OCI-LY1 (cell line): Measurements from ENCODE around the gene CXXC5.

Source experiments
- H2AFZ ChIP-seq: fragments of 200-600 bp; sonication (generic), shearing (Covaris generic); 2 replicates; pipeline ENCODE4 v1.6.0; 2014; ENCODE audit warnings: antibody characterized with exemption, mild to moderate bottlenecking, low read length
- H3F3A ChIP-seq: fragments of 200-600 bp; sonication (generic), shearing (Covaris generic); 2 replicates; pipeline ENCODE4 v1.6.0; 2014; ENCODE audit warnings: mild to moderate bottlenecking, antibody characterized with exemption, low read length, moderate library complexity; ENCODE audit not compliant: insufficient read depth
- H3K27ac ChIP-seq: fragments of 200-600 bp; sonication (generic); 2 replicates; pipeline ENCODE4 v1.5.1; 2014; ENCODE audit warnings: low read length, mixed run types, mild to moderate bottlenecking, low read depth; ENCODE audit not compliant: poor library complexity, severe bottlenecking
- H3K27me3 ChIP-seq: fragments of 200-600 bp; sonication (generic); 2 replicates; pipeline ENCODE4 v1.6.0; 2014; ENCODE audit warnings: antibody characterized with exemption, mild to moderate bottlenecking, low read length, moderate library complexity; ENCODE audit not compliant: insufficient read depth
- H3K36me3 ChIP-seq: fragments of 200-600 bp; sonication (generic); 2 replicates; pipeline ENCODE4 v1.6.1; 2014; ENCODE audit warnings: mild to moderate bottlenecking, antibody characterized with exemption, low read length, moderate library complexity, mixed read lengths; ENCODE audit not compliant: insufficient read depth
- H3K4me1 ChIP-seq: fragments of 200-600 bp; sonication (generic); 2 replicates; pipeline ENCODE4 v1.5.1; 2014; ENCODE audit warnings: mild to moderate bottlenecking, low read length, moderate library complexity; ENCODE audit not compliant: insufficient read depth, severe bottlenecking
- H3K4me2 ChIP-seq: fragments of 200-600 bp; sonication (generic), shearing (Covaris generic); 2 replicates; pipeline ENCODE4 v1.6.1; 2014; ENCODE audit warnings: low read length
- H3K4me3 ChIP-seq: fragments of 200-600 bp; sonication (generic); 2 replicates; pipeline ENCODE4 v1.5.1; 2014; ENCODE audit warnings: low read length, low read depth, mild to moderate bottlenecking, mixed read lengths; ENCODE audit not compliant: poor library complexity, severe bottlenecking
- H3K79me2 ChIP-seq: fragments of 200-600 bp; shearing (Covaris generic); 2 replicates; pipeline ENCODE4 v1.6.1; 2016; ENCODE audit warnings: mixed run types, low read length, mixed read lengths; ENCODE audit not compliant: insufficient read depth
- H3K9ac ChIP-seq: fragments of 200-600 bp; sonication (generic), shearing (Covaris generic); 2 replicates; pipeline ENCODE4 v1.6.1; 2014; ENCODE audit warnings: mild to moderate bottlenecking, low read length, mixed read lengths
- H3K9me2 ChIP-seq: fragments of 200-600 bp; sonication (generic), shearing (Covaris generic); 2 replicates; pipeline ENCODE4 v1.6.1; 2014; ENCODE audit warnings: low read depth, mild to moderate bottlenecking, low read length, mixed read lengths
- H3K9me3 ChIP-seq: fragments of 200-600 bp; shearing (Covaris generic); 2 replicates; pipeline ENCODE4 v1.6.1; 2014; ENCODE audit warnings: low read length, mixed read lengths
- H4K20me1 ChIP-seq: fragments of 200-600 bp; sonication (generic), shearing (Covaris generic); 2 replicates; pipeline ENCODE4 v1.6.0; 2016; ENCODE audit warnings: mild to moderate bottlenecking, low read length; ENCODE audit not compliant: insufficient read depth
- EZH2 ChIP-seq: fragments of 200-600 bp; sonication (generic), shearing (Covaris generic); IDR thresholded peaks from 2 replicates; pipeline ENCODE4 v1.8.0; 2017; ENCODE audit warnings: borderline replicate concordance, mixed run types, mild to moderate bottlenecking, antibody characterized with exemption, low read length, moderate library complexity, mixed read lengths
- TF ChIP-seq, protein P1 (sequence below): fragments of 200-600 bp; sonication (generic), shearing (Covaris generic); IDR thresholded peaks from 2 replicates; pipeline ENCODE4 v1.5.1; 2017; ENCODE audit warnings: mild to moderate bottlenecking, antibody characterized with exemption, low read length, moderate library complexity, mixed read lengths

Gene CXXC5

DNA sequence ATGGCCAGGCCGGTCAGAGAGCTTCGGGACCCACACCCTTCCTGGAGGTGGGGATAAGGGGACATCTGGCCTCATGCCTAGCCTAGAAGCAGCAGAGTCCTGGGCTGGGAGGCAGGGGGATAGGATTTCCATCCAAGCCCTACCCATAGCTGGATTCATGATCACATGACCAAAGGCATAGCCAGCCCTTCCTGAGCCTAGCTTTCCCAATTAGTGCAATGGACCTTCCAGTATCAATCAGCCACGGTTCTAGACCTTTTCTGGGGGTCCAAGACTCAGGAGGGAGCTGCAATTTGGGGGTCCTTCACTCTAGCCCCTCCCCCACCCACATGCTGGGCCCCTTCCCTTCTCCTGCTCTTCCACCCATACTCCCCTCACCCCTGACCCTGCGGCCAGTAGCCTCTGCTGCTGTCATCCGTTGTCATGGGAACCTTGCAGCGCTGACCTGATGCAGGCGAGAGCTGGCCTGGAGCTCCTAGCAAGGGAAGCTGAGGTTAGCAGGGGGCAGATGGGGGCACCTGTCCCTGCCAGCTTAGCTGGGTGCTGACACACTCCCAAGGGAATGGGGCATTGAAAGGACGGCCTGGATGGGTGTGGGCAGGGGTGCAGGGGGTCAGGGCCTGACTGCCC lies 44.6 kb downstream of the CXXC5 start:
- Histone ChIP-seq H3K36me3 (no peaks in the 10 kb centered on the region), H3K4me2 (no peak overlapping the region), H3K27ac (no peak overlapping the region), H3K9me3 (no peaks in the 10 kb centered on the region), H3K27me3 (no peaks in the 10 kb centered on the region), H2AFZ (no peak overlapping the region), H3K9ac (no peak overlapping the region), H3K4me3 (no peak overlapping the region), H3K4me1 (peaks cover 34% of the 10 kb centered on the region), H3K79me2 (no peaks in the 10 kb centered on the region), H3K9me2 (no peaks in the 10 kb centered on the region), H4K20me1 (no peaks in the 10 kb centered on the region), H3F3A (no peaks in the 10 kb centered on the region)
- TF ChIP-seq EZH2: no peak
- TF ChIP-seq, protein P1, sequence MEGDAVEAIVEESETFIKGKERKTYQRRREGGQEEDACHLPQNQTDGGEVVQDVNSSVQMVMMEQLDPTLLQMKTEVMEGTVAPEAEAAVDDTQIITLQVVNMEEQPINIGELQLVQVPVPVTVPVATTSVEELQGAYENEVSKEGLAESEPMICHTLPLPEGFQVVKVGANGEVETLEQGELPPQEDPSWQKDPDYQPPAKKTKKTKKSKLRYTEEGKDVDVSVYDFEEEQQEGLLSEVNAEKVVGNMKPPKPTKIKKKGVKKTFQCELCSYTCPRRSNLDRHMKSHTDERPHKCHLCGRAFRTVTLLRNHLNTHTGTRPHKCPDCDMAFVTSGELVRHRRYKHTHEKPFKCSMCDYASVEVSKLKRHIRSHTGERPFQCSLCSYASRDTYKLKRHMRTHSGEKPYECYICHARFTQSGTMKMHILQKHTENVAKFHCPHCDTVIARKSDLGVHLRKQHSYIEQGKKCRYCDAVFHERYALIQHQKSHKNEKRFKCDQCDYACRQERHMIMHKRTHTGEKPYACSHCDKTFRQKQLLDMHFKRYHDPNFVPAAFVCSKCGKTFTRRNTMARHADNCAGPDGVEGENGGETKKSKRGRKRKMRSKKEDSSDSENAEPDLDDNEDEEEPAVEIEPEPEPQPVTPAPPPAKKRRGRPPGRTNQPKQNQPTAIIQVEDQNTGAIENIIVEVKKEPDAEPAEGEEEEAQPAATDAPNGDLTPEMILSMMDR: no peak

- Histone ChIP-seq H3K27me3 (no peaks in the 10 kb centered on the region), H3K27ac (no peak overlapping the region), H3K9me2 (no peaks in the 10 kb centered on the region), H2AFZ (no peak overlapping the region), H3K4me1 (peaks cover 35% of the 10 kb centered on the region), H3K79me2 (no peaks in the 10 kb centered on the region), H4K20me1 (no peaks in the 10 kb centered on the region), H3K4me3 (no peak overlapping the region), H3K9ac (no peak overlapping the region), H3K9me3 (no peaks in the 10 kb centered on the region), H3F3A (no peaks in the 10 kb centered on the region), H3K36me3 (no peaks in the 10 kb centered on the region), H3K4me2 (no peak overlapping the region)
- TF ChIP-seq, protein P1: no peak
- TF ChIP-seq EZH2: no peak
These were observed 45.7 kb downstream of the CXXC5 start for GRCh38 chr5:139693676-139694364.

DNA sequence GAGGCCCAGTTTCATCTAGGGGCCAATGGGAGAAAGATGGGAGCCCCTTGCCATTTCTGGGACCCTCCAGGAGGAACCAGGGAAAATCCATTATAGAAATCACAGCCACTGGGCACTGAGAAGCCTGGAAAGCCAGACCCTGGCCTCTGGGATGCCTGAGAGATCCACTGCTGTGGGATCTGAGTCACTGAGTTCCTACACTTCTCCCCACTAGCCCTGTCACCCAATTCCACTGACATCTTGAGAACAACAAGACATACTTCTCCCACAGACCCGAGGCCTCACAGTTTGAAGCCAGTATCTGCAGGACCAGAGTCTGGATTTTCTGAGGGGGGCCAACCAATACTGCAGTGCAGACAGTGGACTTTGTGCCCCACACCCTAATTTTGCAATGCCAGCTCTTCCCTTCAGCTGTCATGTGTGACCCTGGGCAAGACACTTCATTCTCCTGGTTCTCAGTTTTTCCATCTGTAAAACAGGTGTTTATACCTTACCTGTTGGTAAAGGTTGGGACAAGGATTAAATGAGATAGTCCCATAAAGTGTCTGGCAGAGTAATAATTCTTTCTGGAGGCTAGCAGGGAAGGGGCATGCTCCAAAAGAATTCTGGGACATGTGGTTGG lies 46.5 kb downstream of the CXXC5 start:
- no peak overlapping the region for H3K9ac ChIP-seq
- H2AFZ ChIP-seq: no peak overlapping the region
- H3K36me3 ChIP-seq: no peaks in the 10 kb centered on the region
- no peaks in the 10 kb centered on the region for H3K9me2 ChIP-seq
- H3K9me3 ChIP-seq: no peaks in the 10 kb centered on the region
- peaks cover 29% of the 10 kb centered on the region for H3K4me1 ChIP-seq
- H3K79me2 ChIP-seq: no peaks in the 10 kb centered on the region
- H3K27me3 ChIP-seq: no peaks in the 10 kb centered on the region
- no peak overlapping the region for H3K4me2 ChIP-seq
- TF ChIP-seq, protein P1: no peak
- no peak for TF ChIP-seq EZH2
- no peak overlapping the region for H3K4me3 ChIP-seq
- no peak overlapping the region for H3K27ac ChIP-seq
- H4K20me1 ChIP-seq: no peaks in the 10 kb centered on the region
- no peaks in the 10 kb centered on the region for H3F3A ChIP-seq
